ENCODE measurements around the gene PARD3.

DNA sequence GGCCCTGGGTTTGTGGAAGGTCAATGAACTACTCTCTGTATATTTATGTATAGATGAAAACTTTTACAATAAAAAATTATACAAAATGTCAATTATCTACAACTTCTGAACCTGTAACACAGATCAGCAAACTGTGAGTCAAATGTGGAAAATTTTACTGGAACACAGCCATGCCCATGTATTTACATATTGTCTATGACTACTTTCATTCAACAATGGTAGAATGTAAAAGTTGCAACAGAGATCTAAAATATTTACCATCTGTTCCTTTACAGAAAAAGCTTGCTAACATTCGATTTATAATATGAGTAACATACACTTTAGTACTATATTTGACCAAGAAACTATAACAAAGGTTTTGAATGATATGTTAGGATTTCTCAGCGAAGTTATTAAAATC is 481.6 kb downstream of the PARD3 start:
- no peak for TF ChIP-seq CTCF (IDR thresholded peaks at IDR 0.05; ENCODE audit: poor library complexity)
- TF ChIP-seq EZH2 (IDR thresholded peaks at IDR 0.05; ENCODE audit: borderline replicate concordance) = no peak
